Dedifferentiated amniotic fluid mesenchymal stem cell (primary cell): Measurements from ENCODE around the gene BOLA2B.
"Not testable (repeated sequence)": the region's sequence is repeated elsewhere in the genome, so short reads cannot be mapped to it uniquely, and the experiment has no call there.

Source experiments
- DNase-seq: peaks from one replicate; pipeline ENCODE4 v3.0.0-alpha.2; 2016; ENCODE audit errors: extremely low spot score

BOLA2B gene

DNA sequence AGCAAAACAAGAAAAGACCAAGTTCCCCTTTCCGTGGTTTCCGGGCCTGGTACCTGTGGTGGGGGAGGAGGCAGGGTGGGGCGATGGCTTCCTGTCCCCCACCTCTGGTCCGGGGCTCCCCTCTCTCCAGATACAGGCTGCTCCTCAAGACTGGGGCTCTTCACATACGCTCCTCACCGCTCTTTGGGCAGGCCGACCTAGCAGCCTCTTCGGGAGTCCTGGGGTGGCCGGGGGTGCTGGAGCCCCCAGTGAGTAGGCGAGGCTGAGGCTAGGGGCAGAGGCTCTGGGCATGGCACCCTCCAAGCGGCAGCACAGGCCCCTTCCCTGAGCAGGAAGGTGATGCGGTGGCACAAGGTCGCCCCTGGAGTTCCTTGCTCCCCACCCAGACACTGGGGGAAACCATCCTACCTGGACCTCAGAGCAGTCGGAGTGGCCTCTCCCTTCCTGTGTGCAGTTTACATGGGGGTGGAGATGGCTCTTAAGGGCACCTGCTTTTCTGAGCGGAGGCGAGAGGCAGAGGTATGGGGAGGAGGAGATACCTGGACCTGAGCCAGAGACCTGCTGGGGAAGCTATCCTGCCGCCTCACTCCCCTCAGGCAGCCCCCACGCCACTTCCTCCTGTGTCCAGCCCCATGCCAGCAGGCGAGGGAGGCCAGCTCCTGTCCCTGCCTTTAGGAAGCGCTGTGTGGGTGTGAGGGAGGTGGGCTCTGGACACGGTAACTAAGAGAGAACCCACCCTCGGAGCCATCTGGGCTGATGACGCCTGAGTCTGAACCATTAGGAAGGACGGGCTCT lies 9.2 kb downstream of the BOLA2B start:
- DNase-seq = no peak

DNA sequence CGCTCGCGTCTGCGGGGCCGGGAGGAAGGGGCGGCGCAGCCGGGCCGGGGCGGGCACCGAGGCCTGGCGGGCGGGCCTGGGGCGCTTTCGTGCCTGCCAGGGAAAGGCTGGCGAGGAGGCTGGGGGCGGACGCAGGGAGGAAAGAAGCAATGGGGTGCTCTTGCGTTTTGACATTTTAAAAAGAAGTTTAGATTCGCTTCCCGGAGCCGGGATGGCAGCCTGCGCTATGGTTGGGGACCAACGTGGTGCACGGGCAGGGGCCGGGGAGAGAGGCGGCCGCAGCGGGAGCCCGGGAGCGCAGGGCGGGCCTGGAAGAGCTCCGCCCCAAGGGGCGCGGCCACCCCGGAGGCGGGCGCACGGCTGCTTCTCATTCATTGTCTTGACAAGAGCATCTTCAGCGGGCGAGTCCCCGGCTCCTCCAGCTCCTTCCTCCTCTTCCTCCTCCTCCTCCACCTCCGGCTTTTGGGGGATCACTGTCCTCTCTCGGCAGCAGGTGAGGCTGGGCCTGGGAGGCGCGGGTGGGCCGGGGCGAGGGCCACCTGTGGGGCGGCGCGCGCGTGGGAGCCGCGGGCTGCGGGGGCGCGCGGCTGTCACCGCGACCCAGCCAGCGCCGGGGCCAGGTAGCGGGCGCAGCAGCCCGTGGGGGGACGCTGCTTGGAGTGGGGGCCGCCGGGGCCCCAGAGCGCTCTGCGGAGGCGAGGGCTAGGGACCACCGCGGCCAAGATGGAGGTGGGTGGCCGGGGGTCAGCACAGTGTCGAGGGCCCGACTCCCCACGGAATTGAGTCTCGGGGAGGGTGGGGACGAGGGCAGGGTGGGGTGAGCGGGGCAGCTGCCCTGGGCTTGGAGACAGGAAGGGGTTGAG lies 10.0 kb downstream of the BOLA2B start, which contains the start of gene CORO1A:
Gene CORO1A (plus strand): TSS at position 370 of the 863 bp plus-strand sequence. CDS start 1,608 bp downstream, outside the sequence.
- DNase-seq = peak; percentile 58

DNA sequence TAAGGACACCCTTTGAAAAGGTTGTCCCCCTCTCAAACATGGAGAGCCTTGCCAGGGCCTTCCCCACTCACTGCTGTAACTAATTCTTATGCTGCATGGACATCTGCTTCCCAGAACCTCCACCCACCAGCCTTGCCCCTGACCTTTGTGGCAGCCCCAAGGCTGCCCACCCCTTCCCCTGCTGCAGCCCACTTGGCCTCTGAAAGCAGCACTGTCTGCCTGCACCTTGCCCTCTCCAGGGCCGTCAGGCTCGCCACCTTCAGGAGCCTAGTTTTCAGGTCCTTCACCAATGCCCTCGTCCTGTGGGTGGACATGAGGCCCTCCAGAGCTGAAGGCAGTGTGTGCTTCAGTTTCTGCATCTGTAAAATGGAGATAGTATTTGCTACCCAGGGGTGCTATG lies 12.7 kb downstream of the BOLA2B start:
- no peak for DNase-seq

DNA sequence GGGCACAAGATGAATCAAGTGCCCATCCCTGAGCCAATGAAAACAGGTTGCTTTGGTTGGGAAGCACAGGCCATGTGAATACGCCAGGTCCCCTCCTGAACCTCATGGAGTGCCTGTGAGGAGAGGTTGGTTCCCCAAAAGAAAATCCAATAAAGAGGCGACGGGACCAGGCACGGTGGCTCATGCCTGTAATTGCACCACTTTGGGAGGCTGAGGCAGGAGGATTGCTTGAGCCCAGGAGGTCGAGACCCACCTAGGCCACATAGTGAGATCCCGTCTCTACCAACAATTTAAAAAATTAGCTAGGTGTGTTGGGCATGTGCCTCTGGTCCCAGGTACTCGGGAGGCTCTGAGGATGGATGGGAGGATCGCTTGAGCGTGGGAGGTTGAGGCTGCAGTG lies 13.5 kb downstream of the BOLA2B start:
- DNase-seq = no peak

DNA sequence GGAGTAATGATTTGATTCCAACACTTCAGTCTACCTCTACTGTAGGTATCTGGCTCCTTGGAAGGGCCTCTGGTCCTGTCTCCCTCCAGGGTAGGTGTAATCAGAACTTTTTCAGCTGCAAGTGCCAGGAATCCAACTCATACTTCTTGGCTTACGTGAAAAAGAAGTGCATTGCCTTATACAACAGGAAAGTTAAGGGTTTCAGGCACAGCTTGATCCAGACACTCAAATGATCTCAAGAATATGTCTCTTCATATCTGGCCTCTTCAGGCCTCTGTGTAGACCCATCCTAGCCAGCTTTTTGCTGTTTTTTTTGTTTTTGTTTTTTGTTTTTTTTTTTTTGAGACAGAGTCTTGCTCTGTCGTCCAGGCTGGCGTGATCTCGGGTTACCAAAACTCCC lies 14.3 kb downstream of the BOLA2B start:
- no peak for DNase-seq

DNA sequence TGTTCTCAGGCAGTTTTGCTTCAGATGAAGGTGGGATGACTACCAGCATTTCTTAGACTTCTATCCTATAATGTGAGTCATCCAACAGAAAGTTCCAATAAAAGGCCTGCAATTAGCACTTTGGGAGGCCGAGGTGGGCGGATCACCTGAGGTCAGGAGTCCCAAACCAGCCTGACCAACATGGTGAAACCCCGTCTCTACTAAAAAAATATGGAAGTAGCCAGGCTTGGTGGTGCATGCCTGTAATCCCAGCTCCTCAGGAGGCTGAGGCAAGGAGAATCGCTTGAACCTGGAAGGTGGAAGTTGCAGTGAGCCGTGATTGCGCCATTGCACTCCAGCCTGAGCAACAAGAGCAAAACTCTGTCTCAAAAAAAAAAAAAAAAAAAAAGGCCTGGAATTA lies 16.6 kb downstream of the BOLA2B start:
- not testable (repeated sequence) for DNase-seq

DNA sequence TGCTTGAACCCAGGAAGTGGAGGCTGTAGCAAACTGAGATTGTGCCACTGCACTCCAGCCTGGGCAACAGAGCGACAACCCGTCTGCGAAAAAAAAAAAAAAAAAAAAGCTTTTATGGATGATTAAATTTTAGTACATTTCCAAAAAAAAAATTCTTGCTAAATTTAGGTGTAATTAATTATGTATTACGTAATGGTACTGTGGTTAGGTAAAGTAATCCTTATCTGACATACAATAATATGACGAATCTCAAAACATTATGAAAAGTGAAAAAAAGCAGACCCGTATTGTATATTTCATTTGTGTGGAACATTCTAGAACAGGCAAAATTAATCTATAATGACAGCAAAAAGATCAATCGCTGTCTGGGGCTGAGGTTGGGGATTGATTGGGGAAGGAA lies 20.4 kb downstream of the BOLA2B start:
- DNase-seq = no peak

DNA sequence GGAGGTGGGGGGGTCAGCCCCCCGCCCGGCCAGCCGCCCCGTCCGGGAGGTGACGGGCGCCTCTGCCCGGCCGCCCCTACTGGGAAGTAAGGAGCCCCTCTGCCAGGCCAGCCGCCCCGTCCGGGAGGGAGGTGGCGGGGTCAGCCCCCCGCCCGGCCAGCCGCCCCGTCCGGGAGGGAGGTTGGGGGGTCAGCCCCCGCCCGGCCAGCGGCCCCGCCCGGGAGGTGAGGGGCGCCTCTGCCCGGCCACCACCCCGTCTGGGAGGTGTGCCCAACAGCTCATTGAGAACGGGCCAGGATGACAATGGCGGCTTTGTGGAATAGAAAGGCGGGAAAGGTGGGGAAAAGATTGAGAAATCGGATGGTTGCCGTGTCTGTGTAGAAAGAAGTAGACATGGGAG lies 23.3 kb downstream of the BOLA2B start:
- DNase-seq = not testable (repeated sequence)

DNA sequence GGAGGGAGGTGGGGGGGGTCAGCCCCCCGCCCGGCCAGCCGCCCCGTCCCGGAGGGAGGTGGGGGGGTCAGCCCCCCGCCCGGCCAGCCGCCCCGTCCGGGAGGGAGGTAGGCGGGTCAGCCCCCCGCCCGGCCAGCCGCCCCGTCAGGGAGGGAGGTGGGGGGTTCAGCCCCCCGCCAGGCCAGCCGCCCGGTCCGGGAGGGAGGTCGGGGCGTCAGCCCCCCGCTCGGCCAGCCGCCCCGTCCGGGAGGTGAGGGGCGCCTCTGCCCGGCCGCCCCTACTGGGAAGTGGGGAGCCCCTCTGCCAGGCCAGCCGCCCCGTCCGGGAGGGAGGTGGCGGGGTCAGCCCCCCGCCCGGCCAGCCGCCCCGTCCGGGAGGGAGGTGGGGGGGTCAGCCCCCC lies 24.1 kb downstream of the BOLA2B start:
- DNase-seq = not testable (repeated sequence)

DNA sequence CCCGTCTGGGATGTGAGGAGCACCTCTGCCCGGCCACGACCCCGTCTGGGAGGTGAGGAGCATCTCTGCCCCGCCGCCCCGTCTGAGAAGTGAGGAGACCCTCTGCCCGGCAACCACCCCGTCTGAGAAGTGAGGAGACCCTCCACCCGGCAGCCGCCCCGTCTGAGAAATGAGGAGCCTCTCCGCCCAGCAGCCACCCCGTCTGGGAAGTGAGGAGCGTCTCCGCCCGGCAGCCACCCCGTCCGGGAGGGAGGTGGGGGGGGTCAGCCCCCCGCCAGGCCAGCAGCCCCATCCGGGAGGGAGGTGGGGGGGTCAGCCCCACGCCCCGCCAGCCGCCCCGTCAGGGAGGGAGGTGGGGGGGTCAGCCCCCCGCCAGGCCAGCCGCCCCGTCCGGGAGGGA lies 24.7 kb downstream of the BOLA2B start:
- not testable (repeated sequence) for DNase-seq

DNA sequence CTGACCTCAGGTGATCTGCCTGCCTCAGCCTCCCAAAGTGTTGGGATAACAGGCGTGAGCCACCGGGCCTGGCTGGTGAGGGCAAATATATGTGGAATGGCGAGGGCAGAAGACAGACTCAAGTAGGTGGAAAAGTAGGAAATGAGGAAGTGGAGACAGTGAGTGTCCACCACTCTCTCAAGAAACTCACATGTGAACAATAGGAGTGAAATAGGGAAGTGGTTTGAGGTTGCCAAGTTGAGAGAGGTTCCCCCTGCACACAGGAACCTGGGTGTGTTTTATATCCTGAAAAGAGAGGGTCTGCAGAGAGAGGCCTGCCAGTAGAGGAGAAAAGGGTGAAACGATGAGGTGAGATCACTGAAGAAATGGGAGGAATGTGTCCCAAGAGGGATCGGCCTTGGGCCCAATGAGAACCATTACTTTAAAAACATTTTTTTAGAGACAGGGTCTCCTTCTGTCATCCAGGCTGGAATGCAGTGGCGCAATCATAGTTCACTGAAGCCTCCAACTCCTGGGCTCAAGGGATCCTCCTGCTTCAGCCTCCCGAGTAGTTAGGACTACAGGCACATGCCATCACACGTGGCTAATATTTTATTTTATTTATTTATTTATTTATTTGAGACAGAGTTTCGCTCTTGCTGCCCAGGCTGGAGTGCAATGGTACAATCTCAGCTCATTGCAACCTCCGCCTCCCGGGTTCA lies 27.1 kb downstream of the BOLA2B start:
- DNase-seq = no peak

DNA sequence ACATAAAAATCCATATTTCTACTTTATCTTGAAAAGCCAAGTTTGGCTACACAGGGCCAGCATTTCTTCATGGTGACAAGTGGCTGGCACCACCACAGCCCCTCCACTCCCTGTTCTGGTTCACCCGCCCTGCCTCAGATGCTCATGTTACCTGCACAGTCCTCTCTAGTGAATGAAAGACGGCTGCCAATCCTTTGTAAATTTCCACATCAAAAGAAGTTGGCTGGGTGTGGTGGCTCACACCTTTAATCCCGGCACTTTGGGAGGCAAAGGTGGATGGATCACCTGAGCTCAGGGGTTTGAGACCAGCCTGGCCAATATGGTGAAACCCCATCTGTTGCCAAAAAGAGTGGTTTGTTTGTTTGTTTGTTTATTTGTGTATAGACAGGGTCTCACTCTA lies 29.9 kb downstream of the BOLA2B start:
- DNase-seq = no peak

DNA sequence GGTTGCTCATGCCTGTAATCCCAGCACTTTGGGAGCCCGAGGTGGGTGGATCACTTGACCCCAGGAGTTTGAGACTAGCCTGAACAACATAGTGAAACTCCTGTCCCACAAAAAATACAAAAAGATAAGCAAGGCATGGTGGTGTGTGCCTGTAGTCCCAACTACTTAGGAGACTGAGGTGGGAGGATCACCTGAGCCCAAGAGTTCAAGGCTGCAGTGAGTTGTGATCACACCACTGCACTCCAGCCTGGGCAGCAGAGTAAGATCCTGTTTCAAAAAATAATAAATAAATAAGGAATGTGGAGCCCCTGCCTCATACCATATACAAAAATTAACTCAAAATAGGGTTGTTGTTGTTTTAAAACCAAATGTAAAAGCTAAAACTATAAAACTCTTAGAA lies 36.3 kb downstream of the BOLA2B start:
- DNase-seq = no peak

DNA sequence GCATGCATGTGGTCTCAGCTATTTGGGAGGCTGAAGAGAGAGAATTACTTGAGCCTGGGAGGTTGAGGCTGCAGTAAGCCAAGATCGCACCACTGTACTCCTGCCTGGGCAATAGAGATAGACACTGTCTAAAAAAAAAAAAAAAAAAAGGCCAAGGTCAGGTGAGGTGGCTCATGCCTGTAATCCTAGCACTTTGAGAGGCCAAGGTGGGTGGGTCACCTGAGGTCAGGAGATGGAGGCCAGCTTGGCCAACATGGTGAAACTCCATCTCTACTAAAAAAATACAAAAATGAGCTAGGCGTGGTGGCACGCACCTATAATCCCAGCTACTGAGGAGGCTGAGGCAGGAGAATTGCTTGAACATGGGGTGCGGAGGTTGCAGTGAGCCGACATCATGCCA lies 38.3 kb downstream of the BOLA2B start:
- no peak for DNase-seq

DNA sequence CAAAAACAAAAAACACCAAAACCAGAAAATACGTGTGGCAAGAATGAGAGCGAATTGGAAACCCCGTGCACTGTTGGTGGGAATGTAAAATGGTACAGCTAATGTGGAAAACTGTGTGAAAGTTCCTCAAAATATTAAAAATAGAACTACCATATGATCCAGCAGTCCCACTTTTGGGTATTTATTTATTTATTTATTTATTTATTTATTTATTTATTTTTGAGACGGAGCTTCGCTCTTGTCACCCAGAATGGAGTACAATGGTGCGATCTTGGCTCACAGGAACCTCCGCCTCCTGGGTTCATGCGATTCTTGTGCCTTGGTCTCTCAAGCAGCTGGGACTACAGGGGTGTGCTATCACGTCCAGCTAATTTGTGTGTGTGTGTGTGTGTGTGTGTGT lies 40.9 kb downstream of the BOLA2B start:
- DNase-seq = no peak

DNA sequence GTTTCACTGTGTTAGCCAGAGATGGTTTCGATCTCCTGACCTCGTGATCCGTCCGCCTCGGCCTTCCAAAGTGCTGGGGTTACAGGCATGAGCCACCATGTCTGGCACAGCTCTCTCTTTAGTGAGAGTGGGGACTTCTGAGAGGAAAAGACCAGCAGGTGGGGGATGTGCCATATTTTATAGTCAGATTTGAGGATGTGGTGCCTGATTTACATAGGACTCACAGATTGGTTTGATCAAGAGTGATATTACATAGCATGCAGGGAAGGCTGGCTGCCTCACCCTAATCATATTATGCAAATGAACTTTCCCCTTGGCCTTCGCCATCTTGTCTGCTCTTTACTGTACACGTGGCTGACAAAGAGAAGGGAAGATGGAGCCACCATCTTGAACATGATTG lies 42.4 kb downstream of the BOLA2B start:
- no peak for DNase-seq

DNA sequence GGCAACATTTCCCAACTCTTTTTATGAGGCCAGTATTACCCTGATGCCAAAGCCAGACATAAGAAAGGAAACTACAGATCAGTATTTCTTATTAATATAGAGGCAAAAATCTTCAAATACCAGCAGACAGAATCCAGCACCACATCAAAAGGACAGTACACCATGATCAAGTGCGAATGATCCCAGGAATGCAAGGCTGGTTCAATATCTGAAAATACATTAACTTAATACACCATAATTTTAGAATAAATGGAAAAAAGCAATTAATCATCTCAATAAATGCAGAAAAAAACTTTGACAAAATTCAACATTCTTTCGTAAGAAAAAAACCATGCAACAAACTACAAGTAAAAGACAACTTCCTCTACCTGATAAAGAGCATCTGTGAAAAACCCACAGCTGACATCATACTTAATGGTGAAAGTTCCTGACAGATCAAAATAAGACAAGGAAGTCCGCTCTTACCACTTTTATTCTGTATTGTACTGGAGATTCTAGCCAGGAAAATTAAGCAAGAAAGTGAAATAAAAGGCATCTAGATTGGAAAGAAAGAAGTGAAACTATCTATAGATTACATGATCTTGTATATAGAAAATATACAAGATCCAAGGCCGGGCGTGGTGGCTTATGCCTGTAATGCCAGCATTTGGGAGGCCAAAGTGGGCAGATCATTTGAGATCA lies 44.1 kb downstream of the BOLA2B start:
- DNase-seq = no peak

DNA sequence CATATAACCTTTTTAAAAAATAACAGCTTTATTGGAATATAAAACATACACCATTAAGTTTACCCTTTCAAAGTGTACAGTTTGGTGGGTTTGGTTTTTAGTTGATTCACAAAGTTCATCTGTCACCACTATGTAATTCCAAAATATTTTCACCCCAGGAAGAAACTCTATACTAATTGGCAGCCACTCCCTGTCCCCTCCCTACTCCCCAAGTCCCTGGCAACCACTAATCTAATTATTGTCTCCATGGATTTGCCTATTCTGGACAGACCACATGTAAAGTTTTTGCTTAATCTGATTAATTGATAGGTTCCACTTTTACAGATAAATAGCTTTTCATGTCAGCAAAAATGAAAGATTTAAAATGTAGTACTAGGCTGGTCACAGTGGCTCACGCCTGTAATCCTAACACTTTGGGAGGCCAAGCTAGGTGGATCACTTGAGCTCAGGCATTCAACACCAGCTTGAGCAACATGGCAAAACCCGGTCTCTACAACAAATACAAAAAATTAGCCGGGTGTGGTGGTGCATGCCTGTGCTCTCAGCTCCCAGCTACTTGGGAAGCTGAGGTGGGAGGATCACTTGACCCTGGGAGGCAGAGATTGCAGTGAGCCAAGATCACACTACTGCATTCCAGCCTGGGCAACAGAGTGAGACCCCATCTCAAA lies 45.5 kb downstream of the BOLA2B start:
- DNase-seq = no peak

DNA sequence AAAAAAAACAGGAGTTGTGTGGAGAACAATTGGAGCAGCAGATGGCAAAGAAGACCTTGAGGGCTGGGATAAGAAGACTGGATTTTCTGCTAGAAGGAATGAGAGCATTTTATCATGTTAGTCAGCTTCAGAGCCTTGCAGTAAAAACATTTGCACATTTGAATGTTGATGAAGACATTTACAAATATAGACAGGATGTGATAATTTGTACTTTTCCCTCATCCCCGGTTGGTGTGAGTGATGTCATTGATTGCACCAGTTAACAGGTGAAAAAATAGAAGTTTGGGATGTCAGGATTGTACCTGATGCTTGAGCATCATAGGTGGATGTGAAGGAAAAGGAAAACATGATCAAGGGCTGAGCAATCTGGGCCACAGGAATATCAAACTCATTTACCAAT lies 47.8 kb downstream of the BOLA2B start:
- DNase-seq = no peak

DNA sequence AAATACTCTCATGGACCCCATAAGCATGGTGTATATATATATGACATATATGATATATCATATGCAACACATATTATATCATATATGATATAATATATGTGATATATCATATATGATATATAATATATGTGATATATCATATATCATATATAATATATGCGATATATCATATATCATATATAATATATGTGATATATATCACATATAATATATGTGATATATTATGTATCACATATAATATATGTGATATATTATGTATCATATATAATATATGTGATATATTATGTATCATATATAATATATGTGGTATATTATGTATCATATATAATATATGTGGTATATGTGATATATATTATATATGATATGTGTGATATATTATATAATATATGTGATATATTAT lies 48.5 kb downstream of the BOLA2B start:
- no peak for DNase-seq

DNA sequence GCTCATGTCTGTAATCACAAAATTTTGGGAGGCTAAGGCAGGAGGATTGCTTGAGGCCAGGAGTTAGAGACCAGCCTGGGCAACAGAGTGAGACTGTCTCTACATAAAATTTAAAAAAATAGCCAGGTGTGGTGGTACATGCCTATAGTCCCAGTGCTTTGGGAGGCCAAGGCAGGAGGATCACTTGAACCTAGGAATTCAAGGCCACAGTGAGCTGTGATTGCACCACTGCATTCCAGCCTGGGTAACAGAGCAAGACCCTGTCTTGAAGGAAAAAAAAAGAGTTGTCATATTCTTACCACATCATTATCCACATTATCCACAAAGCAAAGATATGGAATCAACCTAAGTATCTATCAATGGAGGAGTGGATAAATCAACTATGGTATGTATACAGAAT lies 49.4 kb downstream of the BOLA2B start:
- no peak for DNase-seq
